GM18867 (cell line): ENCODE results near the gene LRFN3.
"Not testable (repeated sequence)": the region's sequence is repeated elsewhere in the genome, so short reads cannot be mapped to it uniquely, and the experiment has no call there.

ENCODE experiments used
- ATAC-seq: cut with Tn5 transposase; IDR thresholded peaks from one replicate; pipeline ENCODE4 v1.9.1; 2021; ENCODE audit warnings: mild to moderate bottlenecking, moderate library complexity; ENCODE audit not compliant: unreplicated experiment

LRFN3 gene

GRCh38 chr19:35963514-35963913 lies 27.3 kb downstream of the LRFN3 start:
- ATAC-seq = no peak

- no peak for ATAC-seq
Observed at GRCh38 chr19:35966771-35967170, 30.6 kb downstream of the LRFN3 start.

- no peak for ATAC-seq
Observed at GRCh38 chr19:35973487-35973886, 37.3 kb downstream of the LRFN3 start.

GRCh38 chr19:35975608-35976214 lies 39.5 kb downstream of the LRFN3 start:
- no peak for ATAC-seq

GRCh38 chr19:35977446-35978222 lies 41.5 kb downstream of the LRFN3 start:
- ATAC-seq = no peak

- no peak for ATAC-seq
Observed at GRCh38 chr19:35978271-35978670, 42.1 kb downstream of the LRFN3 start.

- ATAC-seq = no peak
Observed at GRCh38 chr19:35978832-35979365, 42.7 kb downstream of the LRFN3 start.

GRCh38 chr19:35980997-35981396 lies 44.8 kb downstream of the LRFN3 start:
- ATAC-seq = not testable (repeated sequence)

GRCh38 chr19:35983177-35983576 lies 47.0 kb downstream of the LRFN3 start:
- no peak for ATAC-seq

- ATAC-seq = no peak
Observed at GRCh38 chr19:35986111-35986510, 49.9 kb downstream of the LRFN3 start.

GRCh38 chr19:35986664-35987570 lies 50.7 kb downstream of the LRFN3 start:
- no peak for ATAC-seq

GRCh38 chr19:35987571-35987896 lies 51.4 kb downstream of the LRFN3 start:
- no peak for ATAC-seq

- ATAC-seq = no peak
Observed at GRCh38 chr19:35988824-35989223, 52.6 kb downstream of the LRFN3 start.

GRCh38 chr19:35990156-35990555 lies 54.0 kb downstream of the LRFN3 start:
- ATAC-seq = no peak

GRCh38 chr19:35990771-35991730 lies 54.9 kb downstream of the LRFN3 start:
- no peak for ATAC-seq

- ATAC-seq = no peak
Observed at GRCh38 chr19:35991731-35992450, 55.7 kb downstream of the LRFN3 start.

GRCh38 chr19:35992907-35993765 lies 57.0 kb downstream of the LRFN3 start:
- no peak for ATAC-seq

GRCh38 chr19:35993923-35994598 lies 57.9 kb downstream of the LRFN3 start:
- no peak for ATAC-seq
